RWPE2 (cell line): ENCODE measurements around the gene NAA35.

Source experiments
- ATAC-seq: fragments of 200-7000 bp; cut with Tn5 transposase; 3 replicates; pipeline ENCODE4 v1.9.1; 2021; ENCODE audit warnings: low read depth
- DNase-seq: peaks from one replicate; pipeline ENCODE4 v3.0.0-alpha.2; 2020; ENCODE audit warnings: low spot score
- H3K27ac ChIP-seq: fragments of 450-650 bp; 2 replicates; pipeline ENCODE4 v1.5.1; 2017; ENCODE audit warnings: mild to moderate bottlenecking; ENCODE audit not compliant: poor library complexity, severe bottlenecking
- H3K27me3 ChIP-seq: fragments of 250-450 bp; sonication (Bioruptor Pico); 2 replicates; pipeline ENCODE4 v1.5.1; 2021; ENCODE audit warnings: mild to moderate bottlenecking, moderate library complexity; ENCODE audit not compliant: insufficient read depth, poor library complexity, severe bottlenecking
- H3K36me3 ChIP-seq: fragments of 250-450 bp; sonication (Bioruptor Pico); 2 replicates; pipeline ENCODE4 v1.5.1; 2020; ENCODE audit warnings: low read depth, mild to moderate bottlenecking, moderate library complexity
- H3K4me1 ChIP-seq: fragments of 250-450 bp; sonication (Bioruptor Pico); 2 replicates; pipeline ENCODE4 v1.5.1; 2021; ENCODE audit warnings: mild to moderate bottlenecking, moderate library complexity; ENCODE audit not compliant: insufficient read depth, poor library complexity, severe bottlenecking
- H3K4me3 ChIP-seq: fragments of 250-450 bp; sonication (Bioruptor Pico); 2 replicates; pipeline ENCODE4 v1.5.1; 2021; ENCODE audit warnings: mild to moderate bottlenecking, moderate library complexity; ENCODE audit not compliant: severe bottlenecking
- H3K9me3 ChIP-seq: fragments of 250-450 bp; sonication (Bioruptor Pico); 2 replicates; pipeline ENCODE4 v1.5.1; 2021; ENCODE audit warnings: mild to moderate bottlenecking, moderate library complexity; ENCODE audit not compliant: severe bottlenecking
- TF ChIP-seq, protein P1 (sequence below): fragments of 450-650 bp; IDR thresholded peaks from one replicate; pipeline ENCODE4 v1.5.1; 2017; ENCODE audit warnings: mild to moderate bottlenecking, moderate library complexity; ENCODE audit not compliant: poor library complexity, severe bottlenecking

Gene NAA35

DNA sequence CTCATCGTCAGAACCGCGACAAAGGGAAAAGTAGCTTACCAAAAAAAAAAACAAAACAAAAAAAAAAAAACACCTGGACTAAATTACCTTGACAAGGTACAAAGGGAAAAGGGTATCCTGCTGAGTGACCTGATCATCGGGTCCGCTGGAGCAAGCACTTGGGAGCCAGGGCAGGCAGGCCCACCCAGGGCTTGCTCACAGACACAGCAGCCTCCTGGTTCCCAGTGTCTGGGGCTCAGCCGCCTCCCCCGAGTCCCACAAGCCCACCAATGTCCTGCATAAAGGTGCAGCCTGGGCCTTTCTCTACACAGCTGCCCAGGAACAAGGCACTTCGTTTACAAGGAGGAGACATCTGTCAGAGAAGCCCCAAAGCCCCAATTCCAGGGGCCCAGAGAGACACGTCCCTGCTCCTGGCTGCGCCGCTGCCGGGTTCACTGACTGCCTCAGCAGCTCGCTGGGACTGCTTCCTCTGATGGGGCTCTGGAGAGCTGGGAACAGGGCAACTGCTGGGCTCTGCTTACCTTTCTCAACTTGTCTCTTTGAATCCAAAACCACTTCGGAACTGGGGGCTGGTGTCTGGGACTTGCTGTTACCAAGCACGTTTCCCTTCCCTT, 95.0 kb downstream of the NAA35 start:
- ATAC-seq: no peak
- H3K4me3 ChIP-seq: no peak overlapping the region
- no peaks in the 10 kb centered on the region for H3K27me3 ChIP-seq
- TF ChIP-seq, protein P1, sequence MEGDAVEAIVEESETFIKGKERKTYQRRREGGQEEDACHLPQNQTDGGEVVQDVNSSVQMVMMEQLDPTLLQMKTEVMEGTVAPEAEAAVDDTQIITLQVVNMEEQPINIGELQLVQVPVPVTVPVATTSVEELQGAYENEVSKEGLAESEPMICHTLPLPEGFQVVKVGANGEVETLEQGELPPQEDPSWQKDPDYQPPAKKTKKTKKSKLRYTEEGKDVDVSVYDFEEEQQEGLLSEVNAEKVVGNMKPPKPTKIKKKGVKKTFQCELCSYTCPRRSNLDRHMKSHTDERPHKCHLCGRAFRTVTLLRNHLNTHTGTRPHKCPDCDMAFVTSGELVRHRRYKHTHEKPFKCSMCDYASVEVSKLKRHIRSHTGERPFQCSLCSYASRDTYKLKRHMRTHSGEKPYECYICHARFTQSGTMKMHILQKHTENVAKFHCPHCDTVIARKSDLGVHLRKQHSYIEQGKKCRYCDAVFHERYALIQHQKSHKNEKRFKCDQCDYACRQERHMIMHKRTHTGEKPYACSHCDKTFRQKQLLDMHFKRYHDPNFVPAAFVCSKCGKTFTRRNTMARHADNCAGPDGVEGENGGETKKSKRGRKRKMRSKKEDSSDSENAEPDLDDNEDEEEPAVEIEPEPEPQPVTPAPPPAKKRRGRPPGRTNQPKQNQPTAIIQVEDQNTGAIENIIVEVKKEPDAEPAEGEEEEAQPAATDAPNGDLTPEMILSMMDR: no peak
- peaks cover 11% of the 10 kb centered on the region for H3K36me3 ChIP-seq
- H3K4me1 ChIP-seq: no peaks in the 10 kb centered on the region
- no peak overlapping the region for H3K27ac ChIP-seq
- DNase-seq: no peak
- no peaks in the 10 kb centered on the region for H3K9me3 ChIP-seq

DNA sequence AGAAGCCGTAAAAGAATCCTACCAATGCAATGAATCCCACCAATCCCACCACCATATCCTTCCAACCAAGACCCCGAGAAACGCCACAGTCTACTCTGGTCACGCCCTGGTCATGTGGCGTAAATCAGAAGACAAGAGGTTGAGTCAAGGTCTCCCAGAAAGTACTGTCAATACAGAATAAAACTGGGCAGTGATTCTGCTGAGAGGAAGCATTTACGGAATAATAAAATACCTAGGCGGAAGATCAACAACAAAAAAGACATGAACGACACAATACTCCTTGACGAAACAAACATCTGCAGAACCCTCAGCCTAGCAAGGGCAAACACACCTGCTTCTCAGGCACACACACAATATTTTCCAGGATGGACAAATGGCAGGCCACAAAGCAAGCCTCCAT, 95.6 kb downstream of the NAA35 start:
- Histone ChIP-seq H3K9me3 (no peaks in the 10 kb centered on the region), H3K4me3 (no peak overlapping the region), H3K27ac (no peak overlapping the region), H3K4me1 (no peaks in the 10 kb centered on the region), H3K27me3 (no peaks in the 10 kb centered on the region), H3K36me3 (peaks cover 11% of the 10 kb centered on the region)
- TF ChIP-seq, protein P1: no peak
- ATAC-seq (no peak), DNase-seq (no peak)

DNA sequence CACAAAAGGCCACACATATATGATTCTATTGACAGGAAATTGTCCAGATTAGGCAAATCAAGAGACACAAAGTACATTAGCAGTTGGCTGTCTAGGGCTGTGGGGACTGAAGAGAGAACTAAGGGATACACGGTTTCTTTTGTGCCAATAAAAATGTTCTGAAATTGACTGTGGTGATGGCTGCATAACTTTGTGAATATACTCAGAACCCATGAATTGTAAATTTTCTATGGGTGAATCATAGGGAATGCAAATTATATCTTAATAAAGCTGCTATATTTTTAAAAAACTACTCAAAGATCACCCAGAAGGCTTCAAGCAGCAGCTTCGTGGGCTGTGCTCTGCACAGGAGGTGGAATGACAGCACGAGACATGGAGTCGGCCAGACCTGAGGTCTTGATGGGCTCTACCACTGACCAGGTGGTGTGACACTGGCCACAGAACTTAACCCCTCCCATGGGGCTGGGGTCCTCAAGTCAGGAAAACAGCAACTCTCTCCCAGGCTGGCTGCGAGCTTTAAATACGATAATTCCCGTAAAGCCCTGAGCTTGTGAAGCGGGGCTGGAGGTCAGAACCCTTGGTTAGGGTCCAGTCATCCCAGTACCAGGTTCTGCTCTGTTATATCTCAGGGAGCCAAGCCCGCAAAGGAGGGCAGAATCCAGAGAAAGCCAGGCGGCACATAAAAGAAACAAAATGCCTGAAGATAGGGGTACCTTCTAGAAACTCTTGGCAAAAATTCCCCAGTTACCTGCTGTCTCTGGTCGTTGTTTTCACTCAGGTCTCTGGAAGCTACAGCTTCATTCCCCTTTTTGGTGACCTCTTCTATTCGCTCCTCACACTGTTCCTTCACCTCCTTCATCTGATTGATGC, 99.3 kb downstream of the NAA35 start:
- Histone ChIP-seq H3K36me3 (0 out of 2 replicates have a peak, but pooled peaks cover 4% of the 10 kb centered on the region), H3K4me1 (no peaks in the 10 kb centered on the region), H3K9me3 (no peaks in the 10 kb centered on the region), H3K27me3 (no peaks in the 10 kb centered on the region), H3K27ac (no peak overlapping the region), H3K4me3 (no peak overlapping the region)
- no peak for ATAC-seq
- TF ChIP-seq, protein P1: no peak
- DNase-seq: no peak

DNA sequence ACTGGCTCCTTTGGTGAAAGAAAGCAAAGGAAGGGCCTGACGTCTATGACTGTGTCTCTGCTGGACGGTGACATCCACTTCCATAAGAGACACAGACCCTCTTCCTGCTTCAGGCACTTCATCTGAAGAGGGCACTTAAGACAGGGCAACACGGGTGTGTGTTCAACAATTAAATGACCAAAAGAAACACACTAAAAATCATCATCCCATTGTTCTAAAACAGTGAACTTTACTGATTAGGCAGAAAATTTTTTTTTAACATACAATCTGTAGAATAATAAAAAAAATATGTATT, 99.9 kb downstream of the NAA35 start:
- Histone ChIP-seq H3K9me3 (no peaks in the 10 kb centered on the region), H3K36me3 (0 out of 2 replicates have a peak, but pooled peaks cover 4% of the 10 kb centered on the region), H3K27me3 (no peaks in the 10 kb centered on the region), H3K27ac (no peak overlapping the region), H3K4me3 (no peak overlapping the region), H3K4me1 (no peaks in the 10 kb centered on the region)
- ATAC-seq: no peak
- TF ChIP-seq, protein P1: no peak
- no peak for DNase-seq

DNA sequence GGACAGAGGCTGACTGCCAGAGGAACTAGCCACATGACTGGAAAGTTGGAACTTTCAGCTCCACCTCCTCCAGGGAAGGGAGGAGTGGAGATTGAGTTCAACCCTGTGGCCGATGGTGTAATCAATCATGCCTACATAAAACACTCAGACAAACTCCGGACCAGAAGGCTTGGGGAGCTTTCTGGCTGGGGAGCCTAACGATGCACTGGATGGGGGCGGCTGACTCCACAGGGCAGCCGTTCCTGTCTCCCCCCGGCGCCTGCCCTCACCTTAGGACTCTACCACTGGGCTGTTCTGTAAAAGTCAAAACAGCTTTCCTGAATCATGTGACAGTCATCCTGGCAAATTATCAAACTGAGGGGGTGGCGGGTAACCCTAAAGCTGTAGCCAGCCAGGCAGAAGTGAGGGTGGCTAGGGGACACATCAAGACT, 100.4 kb downstream of the NAA35 start:
- no peak for DNase-seq
- H3K9me3 ChIP-seq: no peaks in the 10 kb centered on the region
- H3K4me3 ChIP-seq: no peak overlapping the region
- TF ChIP-seq, protein P1: no peak
- H3K4me1 ChIP-seq: no peaks in the 10 kb centered on the region
- H3K27ac ChIP-seq: no peak overlapping the region
- H3K36me3 ChIP-seq: 0 out of 2 replicates have a peak, but pooled peaks cover 4% of the 10 kb centered on the region
- ATAC-seq: no peak
- no peaks in the 10 kb centered on the region for H3K27me3 ChIP-seq
